PC-9 (cell line): ENCODE measurements around the gene TTC28.

Experiments used
- EZH2 ChIP-seq: fragments of 200-600 bp; sonication (generic); IDR thresholded peaks from 2 replicates; pipeline ENCODE4 v1.8.0; 2017; ENCODE audit warnings: antibody characterized with exemption, low read depth
- TF ChIP-seq, protein P1 (sequence below): fragments of 200-600 bp; sonication (generic); conservative IDR thresholded peaks from 2 replicates; pipeline ENCODE4 v1.6.1; 2017; ENCODE audit warnings: mixed run types, antibody characterized with exemption, mild to moderate bottlenecking, moderate library complexity

DNA sequence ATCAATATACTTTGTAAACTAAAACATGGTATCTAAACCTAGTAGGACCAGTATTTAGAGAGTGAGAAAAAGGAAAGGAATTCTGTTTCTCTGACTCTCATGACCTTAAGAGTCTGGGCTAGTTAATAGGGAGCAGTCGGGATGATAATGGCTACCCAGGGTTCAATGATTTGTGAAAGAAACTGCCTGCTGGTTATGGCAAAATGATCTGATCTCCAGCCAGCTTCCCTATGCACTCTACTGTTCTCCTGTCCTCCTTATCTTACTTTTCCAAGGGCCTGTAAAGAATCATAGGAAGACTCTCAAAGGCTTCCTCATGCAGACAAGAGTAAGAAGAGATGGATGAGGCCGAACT is 567.5 kb downstream of the TTC28 start:
- TF ChIP-seq, protein P1, sequence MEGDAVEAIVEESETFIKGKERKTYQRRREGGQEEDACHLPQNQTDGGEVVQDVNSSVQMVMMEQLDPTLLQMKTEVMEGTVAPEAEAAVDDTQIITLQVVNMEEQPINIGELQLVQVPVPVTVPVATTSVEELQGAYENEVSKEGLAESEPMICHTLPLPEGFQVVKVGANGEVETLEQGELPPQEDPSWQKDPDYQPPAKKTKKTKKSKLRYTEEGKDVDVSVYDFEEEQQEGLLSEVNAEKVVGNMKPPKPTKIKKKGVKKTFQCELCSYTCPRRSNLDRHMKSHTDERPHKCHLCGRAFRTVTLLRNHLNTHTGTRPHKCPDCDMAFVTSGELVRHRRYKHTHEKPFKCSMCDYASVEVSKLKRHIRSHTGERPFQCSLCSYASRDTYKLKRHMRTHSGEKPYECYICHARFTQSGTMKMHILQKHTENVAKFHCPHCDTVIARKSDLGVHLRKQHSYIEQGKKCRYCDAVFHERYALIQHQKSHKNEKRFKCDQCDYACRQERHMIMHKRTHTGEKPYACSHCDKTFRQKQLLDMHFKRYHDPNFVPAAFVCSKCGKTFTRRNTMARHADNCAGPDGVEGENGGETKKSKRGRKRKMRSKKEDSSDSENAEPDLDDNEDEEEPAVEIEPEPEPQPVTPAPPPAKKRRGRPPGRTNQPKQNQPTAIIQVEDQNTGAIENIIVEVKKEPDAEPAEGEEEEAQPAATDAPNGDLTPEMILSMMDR = no peak
- no peak for TF ChIP-seq EZH2
